SK-N-SH (cell line): ENCODE data around the gene PAMR1. TPM values are rescaled to one million over a fixed set of nuclear protein-coding genes. Genes with fewer than 3 reads are reported as not detected.
A peak's percentile ranks its signal among the peaks of the same experiment; 100 is the strongest.

ENCODE experiments used
- CTCF ChIA-PET: fragments of 300-600, 350-600 bp; formaldehyde crosslinking; extraction: SDS; loops from one replicate; lab custom pipeline; 2021; lab: Yijun Ruan, JAX
- POLR2A ChIA-PET: fragments of 350-600 bp; sonication (Branson Sonifier 250); formaldehyde crosslinking; extraction: SDS; loops from one replicate; lab custom pipeline; 2020; ENCODE audit warnings: antibody characterized with exemption, inconsistent platforms; lab: Yijun Ruan, JAX
- DNase-seq: peaks from one replicate; pipeline ENCODE4 v3.0.0; 2012
- H2AFZ ChIP-seq: fragments of 200-600 bp; sonication (generic); 2 replicates; pipeline ENCODE4 v1.8.1; 2016; ENCODE audit warnings: antibody characterized with exemption, mild to moderate bottlenecking, low read depth
- H3F3A ChIP-seq: fragments of 200-600 bp; sonication (generic); replicated peaks from 2 replicates; pipeline ENCODE3; 2016; ENCODE audit warnings: antibody characterized with exemption, mild to moderate bottlenecking; ENCODE audit not compliant: insufficient read depth
- H3K27ac ChIP-seq, 2 experiments: fragments of 200-500 bp in 1 of 2; fragments of 200-600 bp in 1 of 2; sonication (Bioruptor generic) in 1 of 2; sonication (generic), shearing (Covaris generic) in 1 of 2; 2 replicates each; pipeline versions ENCODE4 v1.5.1 to v1.6.1; 2014 to 2016; ENCODE audit warnings: low read depth in 2 of 2, inconsistent platforms in 1 of 2, low read length in 1 of 2, mild to moderate bottlenecking in 1 of 2, mixed read lengths in 1 of 2
- H3K27me3 ChIP-seq: fragments of 200-600 bp; sonication (generic), shearing (Covaris generic); 2 replicates; pipeline ENCODE4 v1.6.1; 2016; ENCODE audit warnings: mixed run types; ENCODE audit not compliant: insufficient read depth
- H3K36me3 ChIP-seq, 2 experiments: fragments of 200-500 bp in 1 of 2; fragments of 200-600 bp in 1 of 2; sonication (Bioruptor generic) in 1 of 2; sonication (generic) in 1 of 2; replicated peaks in 1 of 2; 2 replicates each; pipeline versions ENCODE3 to v1.5.1; 2014 to 2016; ENCODE audit warnings: low read length in 1 of 2, mild to moderate bottlenecking in 1 of 2; ENCODE audit not compliant: insufficient read depth in 2 of 2, control insufficient read depth in 1 of 2
- H3K4me1 ChIP-seq, 2 experiments: fragments of 200-500 bp in 1 of 2; fragments of 200-600 bp in 1 of 2; sonication (Bioruptor generic) in 1 of 2; sonication (generic), shearing (Covaris generic) in 1 of 2; 2 replicates each; pipeline versions ENCODE4 v1.5.1 to v1.6.1; 2014 to 2016; ENCODE audit warnings: low read depth in 1 of 2, low read length in 1 of 2, mixed run types in 1 of 2; ENCODE audit not compliant: insufficient read depth in 2 of 2, control insufficient read depth in 1 of 2
- H3K4me2 ChIP-seq: fragments of 200-600 bp; sonication (generic), shearing (Covaris generic); 2 replicates; pipeline ENCODE4 v1.6.1; 2017; ENCODE audit warnings: mixed run types
- H3K4me3 ChIP-seq, 2 experiments: fragments of 200-500 bp in 1 of 2; fragments of 200-600 bp in 1 of 2; sonication (Bioruptor generic) in 1 of 2; sonication (generic), shearing (Covaris generic) in 1 of 2; 2 replicates each; pipeline versions ENCODE4 v1.5.1 to v1.8.1; 2014 to 2016; ENCODE audit warnings: low read depth in 2 of 2, inconsistent platforms in 1 of 2, low read length in 1 of 2, mild to moderate bottlenecking in 1 of 2, mixed read lengths in 1 of 2, moderate library complexity in 1 of 2
- H3K79me2 ChIP-seq: fragments of 200-600 bp; sonication (generic); 2 replicates; pipeline ENCODE4 v1.8.1; 2017; ENCODE audit warnings: mild to moderate bottlenecking; ENCODE audit not compliant: insufficient read depth
- H3K9ac ChIP-seq: fragments of 200-600 bp; sonication (generic); 2 replicates; pipeline ENCODE4 v1.6.1; 2017; ENCODE audit warnings: mixed run types
- H3K9me2 ChIP-seq: fragments of 200-600 bp; sonication (generic); 2 replicates; pipeline ENCODE4 v1.6.1; 2017; ENCODE audit warnings: mixed run types
- H3K9me3 ChIP-seq: fragments of 200-600 bp; sonication (generic); 2 replicates; pipeline ENCODE4 v1.6.1; 2017; ENCODE audit warnings: mixed run types, mild to moderate bottlenecking, moderate library complexity
- H4K20me1 ChIP-seq: fragments of 200-600 bp; sonication (generic); 2 replicates; pipeline ENCODE4 v1.6.1; 2017; ENCODE audit warnings: mild to moderate bottlenecking, mixed run types; ENCODE audit not compliant: insufficient read depth
- CHD2 ChIP-seq: fragments of 150-350 bp; IDR thresholded peaks from 2 replicates; pipeline ENCODE4 v1.6.1; 2018; ENCODE audit warnings: low read length; ENCODE audit not compliant: partially characterized antibody
- ELF1 ChIP-seq: IDR thresholded peaks from 2 replicates; pipeline ENCODE4 v1.4.0; 2012
- EP300 ChIP-seq, 2 experiments: IDR thresholded peaks; 2 replicates each; pipeline versions ENCODE4 v1.4.0 to v1.6.1; 2012; ENCODE audit warnings: borderline replicate concordance in 1 of 2, low read depth in 1 of 2, low read length in 1 of 2
- EZH2phosphoT487 ChIP-seq: fragments of 200-600 bp; sonication (generic); IDR thresholded peaks from 2 replicates; pipeline ENCODE4 v1.6.1; 2017; ENCODE audit warnings: low read depth, mixed run types, mild to moderate bottlenecking, antibody characterized with exemption, moderate library complexity, borderline replicate concordance
- FOXJ3 ChIP-seq: sonication (generic); formaldehyde crosslinking; IDR thresholded peaks from 2 replicates; pipeline ENCODE4 v1.5.1; 2020; ENCODE audit warnings: mild to moderate bottlenecking, missing genetic modification reagents
- GABPA ChIP-seq: IDR thresholded peaks from 2 replicates; pipeline ENCODE4 v1.4.0; 2012; ENCODE audit warnings: low read depth, mild to moderate bottlenecking
- GATA2 ChIP-seq: sonication (generic); formaldehyde crosslinking; IDR thresholded peaks from 2 replicates; pipeline ENCODE4 v1.5.0; 2020; ENCODE audit warnings: mild to moderate bottlenecking, missing genetic modification reagents
- MAX ChIP-seq: IDR thresholded peaks from 2 replicates; pipeline ENCODE4 v1.4.0; 2012; ENCODE audit warnings: low read depth
- MXI1 ChIP-seq: IDR thresholded peaks from 2 replicates; pipeline ENCODE4 v1.6.1; 2012; ENCODE audit warnings: mild to moderate bottlenecking, low read depth, low read length, improper control_type of control experiment
- NFIC ChIP-seq: IDR thresholded peaks from 2 replicates; pipeline ENCODE4 v1.4.0; 2012; ENCODE audit warnings: borderline replicate concordance
- NRF1 ChIP-seq: IDR thresholded peaks from 2 replicates; pipeline ENCODE4 v1.6.1; 2012; ENCODE audit warnings: low read depth, mild to moderate bottlenecking, low read length
- RAD21 ChIP-seq: IDR thresholded peaks from 2 replicates; pipeline ENCODE4 v1.6.1; 2012; ENCODE audit warnings: mild to moderate bottlenecking, low read length
- RCOR1 ChIP-seq: fragments of 150-350 bp; IDR thresholded peaks from 2 replicates; pipeline ENCODE4 v1.6.1; 2017; ENCODE audit warnings: antibody characterized with exemption, low read length
- RFX5 ChIP-seq: IDR thresholded peaks from 2 replicates; pipeline ENCODE4 v1.6.1; 2012; ENCODE audit warnings: mild to moderate bottlenecking, improper control_type of control experiment, low read length
- RXRA ChIP-seq: IDR thresholded peaks from 2 replicates; pipeline ENCODE4 v1.4.0; 2012; ENCODE audit warnings: low read depth, mild to moderate bottlenecking, borderline replicate concordance
- SIN3A ChIP-seq: IDR thresholded peaks from 2 replicates; pipeline ENCODE4 v1.6.1; 2012; ENCODE audit warnings: low read depth, mild to moderate bottlenecking, low read length, moderate library complexity, borderline replicate concordance
- TAF1 ChIP-seq: IDR thresholded peaks from 2 replicates; pipeline ENCODE4 v1.6.1; 2012; ENCODE audit warnings: low read depth, mild to moderate bottlenecking, low read length, moderate library complexity, borderline replicate concordance
- USF1 ChIP-seq: IDR thresholded peaks from 2 replicates; pipeline ENCODE4 v1.4.0; 2012; ENCODE audit warnings: low read depth, borderline replicate concordance
- USF2 ChIP-seq: fragments of 150-350 bp; IDR thresholded peaks from 2 replicates; pipeline ENCODE4 v1.6.1; 2017; ENCODE audit warnings: antibody characterized with exemption, low read length, low read depth, borderline replicate concordance
- YY1 ChIP-seq: IDR thresholded peaks from 2 replicates; pipeline ENCODE4 v1.4.0; 2012; ENCODE audit warnings: low read depth, mild to moderate bottlenecking
- WGBS: methylation state at CpG from one replicate; pipeline ENCODE4 v1.1.6; 2017; ENCODE audit warnings: low lambda C conversion rate; 5-methylcytosine and 5-hydroxymethylcytosine counted together
- polyA plus RNA-seq, 3 experiments: library from polyadenylated mRNA; depleted of rRNA; stranded (reverse); fragments of >200 nt; gene quantifications; 2 replicates each; pipeline ENCODE4 v1.2.3, GENCODE V29; 2012

PAMR1 gene
- polyA plus RNA-seq, 1 of the 3 experiments (the other 2 are of a cell fraction), result 0.31 TPM

- H3K4me1 ChIP-seq, result peaks cover 0 to 8% of the 10 kb centered on the region in 2 experiments; a peak in 1 of 4 replicates
These were observed 101.1 kb downstream of the PAMR1 start for GRCh38 chr11:35424157-35424940.

GRCh38 chr11:35420371-35420770, 105.0 kb downstream of the PAMR1 start:
- Histone ChIP-seq H3K4me2 (peak overlapping the region; percentile 89), H4K20me1 (no peaks in the 10 kb centered on the region), H3K36me3 (no peaks in the 10 kb centered on the region), H3F3A (peaks cover 9% of the 10 kb centered on the region), H3K9me3 (no peaks in the 10 kb centered on the region), H2AFZ (peak overlapping the region; percentile 47; the same call in 1 of the 2 replicates), H3K27me3 (peaks cover 89% of the 10 kb centered on the region), H3K4me1 (peaks cover 0 to 8% of the 10 kb centered on the region in 2 experiments; a peak in 1 of 4 replicates), H3K9me2 (no peaks in the 10 kb centered on the region), H3K27ac (no peak overlapping the region), H3K79me2 (no peaks in the 10 kb centered on the region), H3K9ac (no peak overlapping the region), H3K4me3 (peak overlapping the region in 1 of 2 experiments; percentile 47; a peak in 3 of 4 replicates)
- ChIA-PET CTCF (interaction anchor here (0.6 to 2.0 kb wide), 5 partner anchors 8 to 529 kb away, joined by 3 to 9 read pairs (median 3); no protein-coding TSS in a partner anchor), POLR2A (no interaction called here)
- TF ChIP-seq TAF1, result no peak
- TF ChIP-seq NRF1, result no peak
- no peak for TF ChIP-seq RAD21
- no peak for TF ChIP-seq USF2
- no peak for TF ChIP-seq MXI1
- TF ChIP-seq NFIC, result no peak
- TF ChIP-seq GATA2 (CRISPR knock-in tag), result no peak
- TF ChIP-seq RFX5, result no peak
- TF ChIP-seq YY1, result no peak
- TF ChIP-seq GABPA, result no peak
- no peak for TF ChIP-seq EP300 (IDR thresholded peaks at IDR 0.05; ENCODE audit: borderline replicate concordance in 1 of 2, low read depth in 1 of 2, low read length in 1 of 2)
- TF ChIP-seq MAX, result no peak
- no peak for TF ChIP-seq SIN3A
- no peak for TF ChIP-seq RCOR1
- no peak for TF ChIP-seq ELF1
- no peak for TF ChIP-seq CHD2
- WGBS, result 38% methylated on average over 9 of the region's 17 CpGs
- DNase-seq, result peak; percentile 19

More at GRCh38 chr11:35424157-35424940, 101.1 kb downstream of the PAMR1 start:
- H3K36me3 ChIP-seq, result no peaks in the 10 kb centered on the region
- peaks cover 9% of the 10 kb centered on the region for H3F3A ChIP-seq
- no peak overlapping the region for H3K9ac ChIP-seq
- DNase-seq, result no peak
- POLR2A ChIA-PET, result no interaction called here
- H2AFZ ChIP-seq, result no peak overlapping the region
- no peaks in the 10 kb centered on the region; the same call in 1 of the 2 replicates for H4K20me1 ChIP-seq
- H3K27ac ChIP-seq, result no peak overlapping the region
- CTCF ChIA-PET, result interaction anchor here (0.6 to 2.9 kb wide), 2 partner anchors 12 to 137 kb away, joined by 3 to 10 read pairs; no protein-coding TSS in a partner anchor
- no peaks in the 10 kb centered on the region for H3K9me2 ChIP-seq
- peaks cover 65% of the 10 kb centered on the region for H3K27me3 ChIP-seq
- no peak overlapping the region for H3K4me2 ChIP-seq
- TF ChIP-seq NRF1 (no peak), USF2 (no peak), RCOR1 (no peak), SIN3A (no peak), USF1 (no peak), RXRA (no peak), EZH2phosphoT487 (no peak), FOXJ3 (CRISPR knock-in tag) (no peak), EP300 (IDR thresholded peaks at IDR 0.05; ENCODE audit: borderline replicate concordance in 1 of 2, low read depth in 1 of 2, low read length in 1 of 2) (no peak)
- H3K4me3 ChIP-seq, result no peak overlapping the region
- H3K79me2 ChIP-seq, result no peaks in the 10 kb centered on the region
- H3K9me3 ChIP-seq, result no peaks in the 10 kb centered on the region
- WGBS, result 44% methylated on average over 4 of the region's 4 CpGs
